NCI-H1105 (cell line): ENCODE results near the gene ADAMTS13.

Experiments used
- DNase-seq: peaks from one replicate; lab custom pipeline; 2025; lab: John Stamatoyannopoulos, UW

ADAMTS13 gene

DNA sequence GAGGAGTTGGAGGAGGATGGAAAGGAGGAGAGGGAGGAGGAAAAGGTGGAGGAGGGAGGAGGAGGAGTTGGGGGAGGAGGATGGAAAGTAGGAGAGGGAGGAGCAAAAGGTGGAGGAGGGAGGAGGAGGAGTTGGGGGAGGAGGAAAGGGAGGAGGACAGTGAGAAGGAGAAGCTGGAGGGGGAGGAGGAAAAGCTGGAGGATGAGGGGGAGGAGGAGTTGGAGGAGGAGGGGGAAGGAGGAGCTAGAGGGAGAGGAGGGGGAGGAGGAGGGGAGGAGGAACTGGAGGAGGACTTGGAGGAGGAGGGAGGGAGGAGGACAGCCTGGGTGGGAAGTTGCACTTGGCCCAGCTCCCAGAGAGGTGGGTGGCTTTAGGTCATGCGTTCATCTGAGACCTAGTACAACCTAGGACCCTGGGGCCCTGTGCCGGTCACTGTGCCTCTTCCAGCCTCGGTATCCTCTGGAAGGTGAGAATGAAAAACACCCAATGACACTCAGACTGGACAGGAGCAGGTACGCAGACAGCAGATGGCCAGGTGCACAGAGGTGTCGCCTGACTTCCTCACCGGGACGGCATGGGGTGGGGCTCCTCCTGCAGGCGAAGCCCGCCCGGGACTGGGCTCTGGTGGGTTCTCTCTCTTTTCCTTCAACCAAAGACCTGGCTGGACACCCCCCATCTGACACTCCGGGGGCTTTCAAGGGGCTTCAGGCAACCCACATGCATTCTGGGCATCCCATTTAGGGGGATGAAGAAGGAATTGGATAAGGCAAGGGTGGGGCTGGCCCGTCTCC, 68.9 kb downstream of the ADAMTS13 start:
- no peak for DNase-seq

DNA sequence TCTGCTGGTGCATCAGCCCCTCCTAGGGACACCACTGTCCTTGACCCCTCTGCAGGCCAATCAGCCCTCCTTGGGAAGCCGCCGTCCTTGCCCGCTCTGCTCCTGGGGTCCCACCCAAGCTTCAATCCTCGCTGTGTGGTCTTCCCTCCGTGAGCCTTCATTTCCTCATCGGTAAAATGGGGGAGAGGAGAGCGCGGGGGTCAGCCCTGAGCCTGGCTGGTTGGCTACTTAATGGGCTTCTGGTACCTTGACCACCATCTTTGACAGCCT, 69.4 kb downstream of the ADAMTS13 start:
- DNase-seq = no peak

GRCh38 chr9:133492061-133493021, 70.2 kb downstream of the ADAMTS13 start:
- no peak for DNase-seq

GRCh38 chr9:133493428-133493827, 71.3 kb downstream of the ADAMTS13 start:
- DNase-seq = no peak

DNA sequence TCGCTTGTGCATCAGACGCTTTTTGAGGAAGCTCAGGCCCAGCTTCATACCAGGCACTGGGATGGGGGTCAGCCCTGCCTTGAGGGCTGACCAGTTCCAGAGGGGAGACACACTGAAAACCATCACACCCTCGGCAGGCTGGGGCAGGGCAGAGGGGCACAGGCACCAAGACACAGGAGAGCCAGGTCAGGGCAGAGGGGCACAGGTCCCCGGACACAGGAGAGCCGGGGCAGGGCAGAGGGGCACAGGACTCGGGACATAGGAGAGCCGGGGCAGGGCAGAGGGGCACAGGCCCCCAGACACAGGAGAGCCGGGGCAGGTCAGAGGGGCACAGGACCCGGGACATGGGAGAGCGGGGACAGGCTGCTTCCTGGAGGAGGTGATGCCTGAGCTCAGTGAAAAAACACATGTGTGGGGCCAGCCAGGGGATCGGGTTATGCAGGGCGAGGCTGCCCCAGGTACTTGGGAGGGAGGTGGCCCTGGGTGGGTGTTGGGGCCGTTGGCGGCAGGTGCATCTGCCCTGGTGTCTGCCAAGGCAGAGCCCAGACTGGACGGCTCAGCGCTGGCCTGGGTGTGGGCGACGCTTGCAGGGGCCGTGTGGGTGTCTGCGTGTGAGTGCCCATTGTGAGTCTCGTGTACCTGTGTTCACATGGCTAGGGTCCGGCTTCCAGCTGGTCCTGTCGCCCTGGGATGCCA, 71.8 kb downstream of the ADAMTS13 start:
- no peak for DNase-seq

DNA sequence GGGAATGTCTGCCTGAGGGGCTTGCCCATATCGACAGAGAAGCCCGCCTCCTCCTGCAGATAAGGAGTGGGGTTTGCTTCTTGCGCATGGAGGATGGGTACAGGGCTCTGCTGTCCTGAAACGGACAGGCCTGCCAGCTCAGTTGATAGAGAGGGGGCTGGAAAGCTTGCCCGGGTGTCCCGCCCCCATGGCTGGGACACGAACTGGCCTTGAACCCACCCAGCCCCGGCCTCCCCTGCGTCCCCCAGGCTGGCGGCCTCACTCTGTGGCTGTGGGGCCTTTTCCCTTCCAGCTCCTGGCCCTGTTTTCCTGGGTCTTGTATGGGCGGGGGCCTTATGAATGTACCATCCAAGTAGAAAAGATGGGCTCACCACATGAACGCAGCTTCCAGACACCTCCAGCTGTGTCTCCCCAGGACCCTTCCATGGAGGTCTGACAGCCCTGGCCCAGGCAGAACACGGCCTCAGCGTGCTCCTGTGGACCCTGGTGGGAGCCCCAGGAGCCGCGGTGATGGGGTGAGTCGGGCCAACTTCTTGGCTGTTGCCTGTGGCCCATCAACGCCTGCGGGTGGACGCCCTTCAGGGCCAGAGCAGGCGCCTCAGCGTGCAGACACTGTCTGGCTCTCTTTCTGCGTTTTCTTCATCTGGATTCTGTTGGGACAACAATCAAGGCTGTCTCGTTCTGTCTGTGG, 72.6 kb downstream of the ADAMTS13 start:
- DNase-seq = no peak

DNA sequence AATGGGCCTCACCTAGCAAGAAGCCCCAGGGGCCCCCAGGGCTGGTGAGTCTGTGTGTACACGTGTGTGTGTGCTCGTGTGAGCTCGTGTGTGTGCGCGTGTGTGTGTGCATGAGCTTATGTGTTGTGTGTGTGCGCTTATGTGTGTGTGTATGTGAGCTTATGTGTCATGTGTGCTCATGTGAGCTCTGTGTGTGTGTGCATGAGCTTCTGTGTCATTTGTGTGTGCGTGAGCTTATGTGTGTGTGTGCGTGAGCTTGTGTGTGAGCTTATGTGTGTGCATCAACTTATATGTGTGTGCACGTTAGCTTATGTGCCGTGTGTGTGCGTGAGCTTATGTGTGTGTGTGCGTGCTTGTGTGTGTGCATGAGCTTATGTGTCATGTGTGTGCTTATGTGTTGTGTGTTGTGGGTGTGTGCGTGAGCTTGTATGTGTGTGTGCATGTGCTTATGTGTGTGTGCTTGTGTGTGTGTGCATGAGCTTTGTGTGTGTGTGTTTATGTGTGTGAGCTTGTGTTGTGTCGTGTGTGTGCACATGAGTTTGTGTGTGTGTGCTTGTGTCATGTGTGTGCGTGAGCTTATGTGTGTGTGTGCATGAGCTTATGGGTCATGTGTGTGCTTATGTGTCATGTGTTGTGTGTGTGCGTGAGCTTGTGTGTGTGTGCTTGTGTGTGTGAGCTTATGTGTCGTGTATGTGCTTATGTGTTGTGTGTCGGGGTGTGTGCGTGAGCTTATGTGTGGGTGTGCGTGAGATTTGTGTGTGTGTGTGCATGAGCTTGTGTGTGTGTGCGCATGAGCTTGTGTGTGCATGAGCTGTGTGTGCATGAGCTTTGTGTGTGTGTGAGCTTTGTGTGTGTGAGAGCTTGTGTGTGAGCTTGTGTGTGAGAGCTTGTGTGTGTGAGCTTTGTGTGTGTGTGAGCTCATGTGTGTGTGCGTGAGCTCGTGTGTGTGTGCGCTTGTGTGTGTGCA, 73.4 kb downstream of the ADAMTS13 start:
- DNase-seq = no peak

DNA sequence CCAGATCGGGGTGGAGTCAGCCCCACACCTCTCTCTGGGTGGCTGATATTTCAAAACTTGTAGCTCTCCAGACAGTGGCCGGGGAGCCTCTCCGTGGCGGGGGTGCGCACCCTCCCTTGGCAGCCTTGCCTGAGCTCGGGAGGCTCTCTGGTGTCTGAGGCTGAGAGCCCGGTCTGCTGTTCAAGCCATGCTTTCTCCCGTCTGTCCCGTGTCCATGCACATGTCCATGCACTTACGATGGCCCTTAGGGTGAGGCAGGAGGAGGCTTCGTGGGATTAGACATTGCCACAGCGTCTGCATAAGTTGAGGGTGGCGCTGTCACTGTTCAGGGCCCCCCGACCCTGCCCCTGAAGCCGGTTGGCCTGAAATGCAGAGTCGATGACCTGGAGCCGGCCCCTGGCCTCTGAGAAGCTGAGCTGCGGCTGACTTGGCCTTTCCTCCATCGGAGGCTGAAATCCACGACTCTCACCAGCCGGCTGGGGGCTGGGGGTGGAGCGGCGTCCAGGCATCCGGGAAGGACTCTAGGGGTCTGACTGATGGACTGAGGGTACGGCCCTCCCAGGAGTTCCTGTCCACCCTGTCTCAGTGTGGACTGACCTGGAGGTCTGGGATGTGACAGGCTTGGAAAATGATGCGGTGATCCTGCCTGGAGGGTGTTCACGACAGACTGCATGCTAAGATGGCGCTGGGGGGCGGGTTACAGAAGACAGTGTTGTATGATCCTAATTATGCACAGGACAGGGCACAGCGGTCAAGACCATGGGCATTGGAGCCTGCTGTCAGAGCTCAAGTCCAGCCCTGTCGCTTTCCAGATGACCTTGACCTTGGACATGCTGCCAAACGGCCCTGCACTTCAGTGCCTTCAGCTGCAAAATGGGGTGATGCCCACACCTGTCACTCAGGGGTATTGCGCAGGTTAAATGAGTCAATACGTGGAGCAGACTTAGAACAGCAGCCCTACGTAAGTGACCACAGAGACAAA, 75.0 kb downstream of the ADAMTS13 start:
- DNase-seq = no peak

GRCh38 chr9:133499132-133499891, 77.1 kb downstream of the ADAMTS13 start:
- DNase-seq = no peak

DNA sequence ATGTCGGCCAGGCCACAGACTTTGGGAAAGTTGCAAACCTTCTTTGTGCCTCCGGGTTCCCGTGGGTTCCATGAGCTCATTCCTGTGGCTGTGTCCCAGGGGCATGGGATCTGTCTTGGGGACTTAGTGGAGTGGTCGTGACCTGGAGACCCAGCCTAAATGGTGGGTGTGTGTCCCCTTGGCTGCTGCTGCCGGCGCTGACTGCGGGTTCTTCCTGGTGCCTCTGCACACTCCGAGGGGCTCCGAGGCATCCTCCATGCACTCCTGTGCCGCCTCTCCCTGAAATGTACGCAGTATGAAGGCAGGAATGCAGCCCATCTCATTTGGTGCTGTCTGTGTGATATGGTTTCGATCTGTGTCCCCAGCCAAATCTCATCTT, 77.7 kb downstream of the ADAMTS13 start:
- DNase-seq = no peak

DNA sequence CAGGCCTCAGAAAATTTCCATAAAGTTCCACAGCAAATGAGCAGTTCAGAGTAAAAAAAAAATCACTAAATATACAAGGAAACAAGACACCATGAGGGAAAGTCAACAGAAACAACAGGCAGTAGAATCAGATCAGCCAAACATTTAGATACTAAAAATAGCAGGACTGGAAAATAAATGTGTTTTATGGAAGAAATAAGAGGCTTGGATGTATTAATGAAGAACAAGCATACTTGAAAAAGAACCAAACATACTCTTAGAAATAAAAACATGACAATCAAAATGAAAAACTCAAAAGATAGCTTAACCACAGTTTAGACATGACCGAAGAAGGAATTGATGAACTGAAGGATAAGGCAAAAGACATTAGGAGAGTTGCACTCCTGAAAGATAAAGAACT, 79.9 kb downstream of the ADAMTS13 start:
- DNase-seq = no peak

DNA sequence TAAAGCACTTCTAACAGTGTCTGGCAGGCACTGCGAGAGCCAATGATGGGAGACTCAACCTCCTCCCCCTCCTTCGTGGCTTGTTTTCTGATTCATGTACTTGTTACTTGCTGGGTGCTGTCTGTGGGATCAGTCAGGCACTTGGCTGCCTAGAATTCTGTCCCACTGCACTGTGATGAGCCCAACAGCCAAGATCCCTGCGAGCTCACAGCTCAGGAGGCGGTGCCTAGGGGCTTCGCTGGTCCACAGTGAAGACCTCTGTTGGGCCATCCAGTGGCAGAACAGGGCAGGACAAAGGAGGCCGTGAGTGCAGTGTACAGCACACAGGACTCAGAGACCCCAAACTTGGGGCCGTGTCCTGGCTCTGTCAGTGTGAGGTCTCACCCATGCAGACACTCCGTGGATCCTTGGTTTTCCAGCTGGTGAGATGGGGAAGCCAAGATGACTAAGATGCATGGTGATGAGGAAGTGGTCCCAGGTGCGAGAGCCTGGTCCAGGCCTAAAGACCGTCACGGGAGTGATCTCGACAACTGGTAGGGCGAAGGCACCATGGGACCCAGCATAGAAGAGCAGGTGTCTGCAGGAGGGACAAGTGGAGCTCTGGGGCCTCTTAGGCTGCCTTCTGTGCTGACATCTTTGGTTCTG, 83.1 kb downstream of the ADAMTS13 start:
- no peak for DNase-seq

GRCh38 chr9:133505901-133506652, 83.9 kb downstream of the ADAMTS13 start:
- no peak for DNase-seq

GRCh38 chr9:133506653-133507038, 84.5 kb downstream of the ADAMTS13 start:
- DNase-seq = no peak

DNA sequence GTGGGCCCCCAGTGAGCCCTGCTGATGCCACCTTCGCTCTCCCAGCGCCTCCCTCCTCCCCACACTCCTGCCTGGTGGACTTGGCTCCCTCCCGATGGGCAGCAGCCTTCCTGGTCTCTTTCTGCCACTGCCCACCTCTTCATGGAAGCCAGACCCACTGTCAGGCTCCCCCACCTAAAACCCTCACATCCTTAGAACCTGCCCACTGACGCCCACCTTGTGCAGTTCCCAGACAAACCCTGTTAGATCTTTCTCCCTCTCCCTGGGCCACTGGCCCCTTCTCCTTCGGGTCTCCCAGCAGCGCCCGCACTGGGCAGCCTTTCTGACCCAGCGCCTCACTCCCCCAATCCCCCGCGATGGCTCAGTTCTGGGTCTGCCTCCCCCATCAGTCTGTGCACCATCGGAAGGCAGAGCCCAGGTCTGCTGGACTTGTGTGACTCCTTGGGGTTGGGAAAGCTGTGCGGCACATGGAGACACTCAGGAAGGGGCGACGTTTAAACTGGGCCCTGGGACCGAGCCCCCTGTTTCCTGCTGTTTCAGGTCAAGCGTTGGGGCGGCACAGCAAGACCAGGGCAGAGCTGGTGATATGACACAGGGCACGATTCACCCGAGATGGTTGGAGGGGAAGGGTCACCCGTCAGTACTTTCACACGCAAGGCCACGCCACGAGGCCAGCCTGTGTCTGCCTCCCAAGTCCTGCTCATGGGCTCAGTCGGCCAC, 85.2 kb downstream of the ADAMTS13 start:
- DNase-seq = no peak

DNA sequence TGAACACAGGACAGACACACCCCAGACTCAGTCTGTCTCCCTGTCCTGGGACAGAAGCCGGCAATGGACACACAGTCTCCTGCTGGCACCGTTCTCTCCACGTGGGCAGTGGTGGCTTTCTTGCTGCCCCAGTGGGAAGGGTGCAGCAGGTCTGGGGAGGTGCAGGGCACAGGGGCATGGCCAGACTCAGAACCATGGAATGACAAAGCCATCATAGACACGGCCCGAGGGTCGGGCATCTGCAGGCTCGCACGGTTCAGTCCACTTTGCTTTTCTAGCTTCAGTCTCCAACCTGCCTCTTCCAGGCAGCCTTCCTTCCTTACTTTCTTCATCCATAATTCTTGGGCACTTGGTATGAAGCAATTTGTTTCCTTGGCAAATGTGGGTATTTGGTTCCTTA, 85.9 kb downstream of the ADAMTS13 start:
- DNase-seq = no peak
